Measurements from ENCODE around the gene LYZL4. TPM values are rescaled to one million over a fixed set of nuclear protein-coding genes. Genes with fewer than 3 reads are reported as not detected.

LYZL4 gene
- total RNA-seq, 1 donor from 2014 or later: not detected

DNA sequence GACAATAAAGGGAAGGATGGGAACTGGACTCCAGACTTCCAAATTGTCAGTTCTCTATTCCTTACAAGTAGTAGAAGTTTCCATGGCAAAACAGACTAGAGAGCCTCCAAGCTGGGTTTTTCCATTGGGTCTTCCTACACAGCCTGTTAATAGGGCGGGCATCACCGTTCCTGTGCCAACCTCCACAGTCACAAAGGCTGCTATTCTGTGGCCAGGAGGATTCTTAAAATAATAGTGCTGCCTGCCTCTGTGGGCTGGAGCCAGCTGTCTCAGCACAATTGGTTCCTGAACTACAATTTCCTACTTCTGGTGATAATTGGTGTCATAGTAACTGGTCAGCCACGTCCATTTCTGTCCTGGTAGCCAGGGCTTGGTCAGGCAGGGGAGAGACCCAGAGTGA, 38.6 kb downstream of the LYZL4 start:
- no peak for DNase-seq

DNA sequence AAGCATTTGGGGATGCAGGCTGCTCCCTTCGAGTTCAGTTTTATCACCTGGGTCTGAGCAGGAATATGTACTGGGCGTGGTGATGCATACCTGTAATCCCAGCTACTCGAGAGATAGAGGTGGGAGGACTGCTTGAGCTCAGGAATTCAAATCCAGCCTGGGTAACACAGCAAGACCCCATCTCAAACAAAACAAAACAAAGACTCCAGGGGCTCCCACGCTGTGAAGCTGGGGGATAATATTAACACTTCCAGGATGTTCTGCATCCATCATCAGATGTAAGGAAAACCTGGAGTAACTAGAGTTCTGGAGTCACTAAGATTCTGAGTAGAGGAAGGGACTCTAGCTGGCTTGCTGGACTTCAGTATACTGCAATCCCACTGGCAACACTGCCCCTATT, 40.6 kb downstream of the LYZL4 start:
- DNase-seq: no peak

DNA sequence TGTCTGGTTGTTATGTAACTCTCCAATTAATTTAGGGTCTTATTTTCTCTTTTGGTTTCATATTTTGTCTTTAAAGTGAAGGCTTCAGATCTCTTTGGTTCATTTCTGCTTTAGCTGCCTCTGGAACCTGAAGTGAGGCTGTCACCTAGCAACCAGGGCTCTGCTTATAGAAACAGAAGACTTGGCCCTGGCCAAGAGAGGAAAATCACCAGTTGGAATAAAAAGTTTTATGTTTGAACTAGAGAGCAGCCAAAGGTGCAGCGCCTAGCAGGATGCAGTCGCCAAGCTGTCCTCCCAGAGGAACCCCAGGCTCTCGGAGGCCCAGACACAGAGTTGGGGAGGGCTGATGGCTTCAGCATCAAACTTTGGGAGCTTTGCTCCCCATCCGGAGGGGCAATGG, 41.1 kb downstream of the LYZL4 start:
- peak; percentile 52 for DNase-seq

DNA sequence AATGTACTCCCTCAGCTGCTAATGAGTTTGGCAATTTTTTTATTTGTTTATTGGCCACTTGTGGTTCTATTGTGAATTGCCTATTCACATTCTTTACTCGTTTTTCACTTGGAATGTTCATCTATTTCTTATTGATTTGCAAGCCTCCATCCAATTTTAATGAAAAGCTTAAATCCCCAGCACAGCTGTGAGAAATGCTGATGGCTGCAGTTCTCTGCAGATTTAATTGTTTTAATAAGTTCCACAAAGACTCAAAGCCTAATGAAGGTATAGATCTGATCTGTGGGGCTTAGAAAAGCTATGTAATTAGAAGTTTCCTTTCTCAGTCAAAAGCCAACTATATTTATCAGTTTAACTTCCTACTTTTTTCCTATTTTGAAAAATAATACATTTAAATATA, 41.5 kb downstream of the LYZL4 start:
- no peak for DNase-seq

DNA sequence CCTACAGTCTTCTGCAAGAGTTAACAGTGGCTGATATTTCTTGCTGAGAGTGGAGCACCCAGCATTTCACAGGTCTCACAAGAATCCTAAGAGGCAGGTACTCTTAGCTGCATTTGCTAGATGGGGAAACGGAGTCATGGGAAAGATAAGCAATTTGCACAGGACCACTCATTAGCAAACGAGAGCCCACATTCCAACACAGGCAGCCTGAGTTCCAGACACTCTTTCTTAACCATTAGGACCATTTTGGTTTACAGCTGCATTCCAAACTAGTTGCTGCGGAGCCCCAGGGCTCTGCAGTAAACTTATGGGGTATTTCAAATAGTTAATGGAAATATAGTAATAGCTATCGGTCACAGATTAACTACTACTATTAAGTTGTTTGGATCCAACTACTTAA, 42.5 kb downstream of the LYZL4 start:
- DNase-seq: no peak

DNA sequence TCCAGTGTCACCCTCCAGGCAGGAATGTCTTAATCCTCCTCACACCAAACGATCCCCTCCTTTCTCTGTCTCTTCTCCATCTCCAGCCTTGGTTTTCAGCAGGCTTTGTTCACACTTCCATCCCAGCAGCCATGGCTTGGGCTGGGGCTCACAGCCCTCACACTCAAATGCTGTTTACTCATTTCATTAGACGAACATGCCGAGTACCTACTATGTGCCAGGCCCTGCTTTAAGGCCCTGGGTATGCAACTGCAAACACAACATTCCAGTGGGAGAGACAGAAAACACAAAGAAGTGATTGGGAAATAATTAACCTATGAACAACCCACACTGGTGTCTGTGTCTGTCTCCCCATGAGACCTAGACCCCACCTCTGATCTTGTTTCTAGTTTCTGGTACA, 43.9 kb downstream of the LYZL4 start:
- DNase-seq: no peak

DNA sequence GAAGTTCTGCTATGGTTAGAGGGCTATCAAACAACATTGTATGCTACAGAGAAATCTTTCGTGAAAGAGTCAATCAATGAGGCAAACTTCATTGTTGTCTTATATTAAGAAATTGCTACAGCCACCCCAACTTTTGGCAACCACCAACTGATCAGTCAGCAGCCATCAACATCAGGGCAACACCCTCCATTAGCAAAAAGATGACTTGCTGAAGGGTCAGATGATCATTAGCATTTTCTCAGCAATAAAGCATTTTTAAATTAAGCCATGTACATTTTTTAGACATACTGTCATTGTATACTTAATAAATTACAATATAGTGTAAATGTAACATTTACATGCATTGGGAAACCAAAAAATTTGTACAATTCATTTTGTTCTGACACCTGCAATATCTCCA, 53.1 kb downstream of the LYZL4 start:
- no peak for DNase-seq

DNA sequence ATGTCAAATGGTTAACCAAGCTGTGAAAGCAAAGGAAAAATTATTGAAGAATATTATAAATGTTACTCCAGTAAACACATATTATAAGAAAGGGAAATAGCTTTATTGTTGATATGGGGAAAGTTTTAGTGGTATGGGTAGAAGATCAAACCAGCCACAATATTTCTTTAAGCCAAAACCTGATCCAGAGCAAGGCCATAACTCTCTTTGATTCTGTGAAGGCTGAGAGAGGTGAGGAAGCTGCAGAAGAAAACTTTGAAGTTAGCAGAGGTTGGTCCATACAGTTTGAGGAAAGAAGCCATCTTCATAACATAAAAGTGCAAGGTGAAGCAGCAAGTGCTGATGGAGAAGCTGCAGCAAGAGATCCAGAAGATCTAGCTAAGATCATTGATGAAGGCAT, 54.8 kb downstream of the LYZL4 start:
- no peak for DNase-seq

DNA sequence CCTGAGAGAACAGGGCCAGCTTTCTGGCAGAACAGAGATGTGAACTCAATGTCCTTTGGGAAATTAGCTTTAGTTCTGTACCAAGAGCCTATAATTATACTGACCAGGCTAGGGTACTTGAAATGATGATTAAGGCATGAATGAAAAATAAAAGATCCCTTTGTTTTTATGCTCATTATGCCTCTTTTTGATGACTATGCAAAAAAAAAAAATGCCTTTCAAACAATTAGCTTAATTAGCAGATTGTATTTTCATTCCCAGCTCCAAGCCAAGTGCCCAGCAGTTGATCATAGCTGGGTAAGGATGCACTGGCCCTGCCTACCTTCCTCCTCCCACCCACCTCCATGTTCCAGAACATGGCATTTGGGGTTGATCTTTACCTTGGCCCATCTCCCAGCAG, 56.8 kb downstream of the LYZL4 start:
- DNase-seq: no peak

DNA sequence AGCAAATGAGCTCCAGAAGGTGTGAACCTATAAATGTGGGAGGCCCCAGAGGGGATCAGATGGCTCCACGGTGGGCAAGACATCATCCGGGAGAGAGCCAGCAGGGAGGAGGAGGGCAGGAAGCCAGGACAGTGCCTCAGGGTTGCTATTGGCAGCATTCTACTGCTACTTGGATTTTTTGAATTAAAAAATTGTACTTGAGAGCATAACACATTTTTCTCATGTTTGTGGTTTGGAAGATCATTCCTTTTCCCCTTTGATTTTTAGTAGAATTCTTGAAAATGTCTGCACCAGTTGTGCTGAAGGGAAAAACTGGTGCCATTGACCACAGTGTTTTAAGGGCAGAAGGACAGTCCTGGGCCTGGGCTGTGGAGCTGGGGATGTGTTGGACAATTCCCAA, 59.2 kb downstream of the LYZL4 start:
- DNase-seq: no peak

DNA sequence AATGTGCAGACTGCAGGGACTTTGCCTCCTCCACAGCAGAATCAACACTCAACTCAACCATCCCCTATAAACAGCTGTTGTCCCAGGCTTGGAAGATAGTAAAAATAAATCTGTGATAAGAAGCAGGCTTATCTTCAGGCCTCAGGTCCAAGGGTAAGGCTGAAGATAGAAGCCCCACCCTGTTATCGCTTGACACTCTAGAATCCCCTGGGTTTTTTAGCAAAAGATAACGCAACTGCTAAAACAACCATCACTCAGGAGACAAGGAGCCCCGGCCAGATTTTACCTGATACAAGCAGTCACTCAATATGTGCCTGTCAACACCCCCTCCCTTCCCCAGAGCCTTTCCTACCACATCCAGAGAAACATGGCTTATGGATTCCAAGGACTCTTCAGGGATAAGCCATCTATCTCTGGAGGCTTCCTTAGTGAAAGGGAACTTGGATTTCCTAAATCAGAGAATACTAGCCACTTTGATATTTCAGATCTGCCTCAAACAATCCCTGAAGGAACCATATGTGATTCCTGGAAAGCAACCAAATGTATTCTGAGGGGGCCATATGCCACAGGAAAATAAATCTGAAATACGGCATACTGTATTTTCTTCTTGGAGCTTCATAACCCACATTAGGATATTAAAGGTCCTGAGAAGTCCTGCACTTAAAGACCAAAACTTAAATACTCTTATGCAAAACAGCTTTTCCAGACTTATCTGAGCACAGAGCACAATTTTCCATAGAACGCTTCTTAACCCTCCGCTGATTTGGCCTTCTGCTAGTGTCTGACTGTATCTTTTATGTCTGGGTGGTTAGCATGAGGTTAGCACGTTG, 60.4 kb downstream of the LYZL4 start:
- no peak for DNase-seq

DNA sequence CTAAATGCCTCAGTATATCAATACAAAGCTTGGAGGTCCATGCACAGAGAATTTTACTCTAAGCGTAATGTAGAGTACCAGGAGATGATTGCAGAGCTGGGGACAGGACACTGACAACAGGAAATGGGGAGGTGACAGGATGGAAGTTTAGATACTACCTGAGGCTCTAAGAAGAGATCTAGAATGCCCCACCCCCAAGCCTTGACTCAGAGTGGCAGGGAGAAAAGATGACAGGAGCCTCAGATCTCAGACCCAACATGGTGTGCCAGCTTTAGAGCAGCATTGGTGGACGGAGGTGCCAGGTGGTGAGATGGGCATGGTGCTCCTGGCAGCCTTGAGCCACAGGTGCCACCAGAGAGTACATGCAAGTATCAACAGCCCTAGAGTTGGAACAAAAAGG, 62.5 kb downstream of the LYZL4 start:
- no peak for DNase-seq

Other genes starting within 250 kb of the LYZL4 start
- gene CCK, start 144.4 kb downstream of the LYZL4 start, total RNA-seq: 1.6 TPM
- gene VIPR1, start 92.0 kb upstream of the LYZL4 start, total RNA-seq: 10.1 TPM
- 31.2 TPM for gene SEC22C, start 171.4 kb upstream of the LYZL4 start, total RNA-seq
- 20.6 TPM for gene SS18L2, start 180.2 kb upstream of the LYZL4 start, total RNA-seq
- gene NKTR, start 190.1 kb upstream of the LYZL4 start, total RNA-seq: 183 TPM
- gene ZBTB47, start 243.1 kb upstream of the LYZL4 start, total RNA-seq: 13.3 TPM